Measurements from ENCODE around the gene SLC6A1. TPM values are rescaled to one million over a fixed set of nuclear protein-coding genes. Genes with fewer than 3 reads are reported as not detected.

Gene SLC6A1
- total and polyA plus RNA-seq, 2 of the 8 experiments (the other 6 are each of a cell fraction or from before 2014, with no cell fraction given) = 0.30 to 0.63 TPM

DNA sequence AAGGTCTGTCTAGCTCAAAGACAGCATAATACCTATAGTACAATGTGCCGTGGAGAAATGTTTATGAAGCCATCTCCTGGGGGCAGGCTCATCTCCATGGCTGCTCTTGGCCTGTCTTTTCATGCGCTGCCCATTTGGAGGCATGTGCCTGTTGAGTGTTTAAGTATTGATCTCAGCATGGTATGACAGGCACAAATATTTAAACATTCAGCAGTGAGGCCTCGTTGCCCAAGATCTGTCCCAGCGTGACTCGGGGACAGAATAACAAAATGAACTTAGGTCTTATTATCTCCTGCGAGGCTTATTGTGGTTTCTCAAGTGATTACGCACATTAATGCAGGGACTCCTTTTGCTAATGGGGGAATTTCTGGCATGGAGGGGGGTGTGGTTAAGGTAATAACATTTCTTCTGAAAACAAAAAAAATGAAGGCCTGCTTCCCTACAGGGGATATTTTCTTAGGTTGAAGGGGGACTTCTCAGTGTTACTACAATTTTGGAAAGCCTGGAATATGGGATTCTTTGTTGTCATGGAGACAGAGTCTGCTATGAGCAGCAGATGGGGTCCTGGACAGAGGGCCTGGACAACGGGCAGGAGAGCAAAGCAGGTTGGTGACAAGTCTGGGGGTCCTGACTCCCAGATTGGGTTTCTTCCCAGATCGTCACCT lies 4.4 kb upstream of the SLC6A1 start:
- Histone ChIP-seq H3K9me3 (ENCODE audit: insufficient read depth in 2 of 2, low read depth in 1 of 2, low read length in 1 of 2) (no peaks in the 10 kb centered on the region), H3K79me1 (ENCODE audit: low read depth, low read length) (no peaks in the 10 kb centered on the region), H3K36me3 (ENCODE audit: control insufficient read depth in 2 of 4, insufficient read depth in 4 of 4, low read length in 3 of 4) (no peaks in the 10 kb centered on the region), H3K56ac (replicated peaks; ENCODE audit: insufficient read length, low read depth, low read length) (no peak overlapping the region), H3K14ac (ENCODE audit: insufficient read length) (no peak overlapping the region), H3K79me2 (ENCODE audit: control insufficient read depth in 1 of 2, insufficient read depth in 2 of 2, low read length in 2 of 2) (no peaks in the 10 kb centered on the region), H3K4me2 (ENCODE audit: insufficient read depth in 1 of 2, low read depth in 2 of 2, low read length in 2 of 2) (no peak overlapping the region), H3K23me2 (ENCODE audit: low read depth, low read length) (peaks cover 5% of the 10 kb centered on the region; the same call in 1 of the 2 replicates), H3K9ac (replicated peaks in 1 of 4; ENCODE audit: extremely low read depth in 1 of 4, low read depth in 3 of 4, low read length in 3 of 4) (no peak overlapping the region), H3K27ac (ENCODE audit: low read depth, low read length) (no peak overlapping the region), H2AFZ (ENCODE audit: low read length) (no peak overlapping the region), H2BK20ac (ENCODE audit: low read length) (no peak overlapping the region), H3K4ac (replicated peaks; ENCODE audit: insufficient read length, low read depth, low read length) (no peak overlapping the region), H3K4me1 (replicated peaks in 1 of 4; ENCODE audit: control insufficient read depth in 3 of 4, insufficient read depth in 4 of 4, low read length in 3 of 4) (peaks cover 2 to 7% (median 5%) of the 10 kb centered on the region in 4 experiments; a peak in 5 of 7 replicates), H2BK12ac (ENCODE audit: low read depth, low read length) (no peak overlapping the region), H4K91ac (replicated peaks; ENCODE audit: insufficient read length, low read length) (no peak overlapping the region), H3K23ac (ENCODE audit: insufficient read length) (no peak overlapping the region), H3K27me3 (replicated peaks in 1 of 4; ENCODE audit: control insufficient read depth in 3 of 4, extremely low read depth in 1 of 4, insufficient read depth in 3 of 4, low read length in 3 of 4) (peaks cover 3 to 15% (median 12%) of the 10 kb centered on the region in 4 experiments; a peak in 6 of 7 replicates), H2BK15ac (ENCODE audit: low read length) (no peak overlapping the region), H3K4me3 (ENCODE audit: extremely low read depth in 1 of 4, insufficient read depth in 2 of 4, low read depth in 3 of 4, low read length in 4 of 4) (no peak overlapping the region), H2BK5ac (ENCODE audit: low read depth, low read length) (no peak overlapping the region), H2AK5ac (ENCODE audit: low read depth, low read length) (no peak overlapping the region), H4K8ac (ENCODE audit: extremely low read depth, insufficient read depth, low read length) (no peak overlapping the region), H4K5ac (ENCODE audit: insufficient read length, low read depth, low read length) (no peak overlapping the region), H3K18ac (ENCODE audit: extremely low read depth, low read length) (no peak overlapping the region), H2BK120ac (replicated peaks; ENCODE audit: low read depth, low read length) (no peak overlapping the region), H4K20me1 (replicated peaks in 1 of 2; ENCODE audit: control insufficient read depth in 1 of 2, insufficient read depth in 2 of 2, low read length in 2 of 2) (no peaks in the 10 kb centered on the region)
- FAIRE-seq = no peak
- no peak for TF ChIP-seq JUN (IDR thresholded peaks at IDR 0.05; ENCODE audit: low read depth, low read length)
- TF ChIP-seq CBX5 (IDR thresholded peaks at IDR 0.05; ENCODE audit: low read depth, low read length) = no peak
- no peak for TF ChIP-seq CHD2 (IDR thresholded peaks at IDR 0.05; ENCODE audit: low read length)
- TF ChIP-seq, protein P1, sequence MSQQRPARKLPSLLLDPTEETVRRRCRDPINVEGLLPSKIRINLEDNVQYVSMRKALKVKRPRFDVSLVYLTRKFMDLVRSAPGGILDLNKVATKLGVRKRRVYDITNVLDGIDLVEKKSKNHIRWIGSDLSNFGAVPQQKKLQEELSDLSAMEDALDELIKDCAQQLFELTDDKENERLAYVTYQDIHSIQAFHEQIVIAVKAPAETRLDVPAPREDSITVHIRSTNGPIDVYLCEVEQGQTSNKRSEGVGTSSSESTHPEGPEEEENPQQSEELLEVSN (IDR thresholded peaks at IDR 0.05) = no peak
- no peak for TF ChIP-seq TAF1 (IDR thresholded peaks at IDR 0.05; ENCODE audit: low read depth, low read length)
- no peak for DNase-seq (ENCODE audit: low read depth in 1 of 2, low spot score in 2 of 2)
- ChIA-PET POLR2A (ENCODE audit: partially characterized antibody) (no interaction called here), CTCF (ENCODE audit: partially characterized antibody) (interaction anchor here (0.8 to 13.4 kb wide), 8 partner anchors 14 to 218 kb away, joined by 3 to 207 read pairs (median 4); no protein-coding TSS in a partner anchor)
- 86% methylated on average over 9 of the region's 9 CpGs; no CpG with 5 or more reads in 1 of the 2 experiments for WGBS, 2 experiments (ENCODE audit: extremely low coverage in 1 of 2, insufficient coverage in 1 of 2, insufficient read length in 1 of 2, insufficient replicate concordance in 2 of 2, low coverage in 1 of 2, low lambda C conversion rate in 2 of 2, missing lambda C conversion rate in 1 of 2)

All from H1 (cell line).